Right lobe of liver (tissue), 4 donors: ENCODE measurements around the gene WDR27.

Experiments used
- POLR2A ChIP-seq: fragments of 450-650 bp; IDR thresholded peaks from one replicate; pipeline ENCODE4 v1.6.1; 2017; ENCODE audit warnings: antibody characterized with exemption, mild to moderate bottlenecking
- TF ChIP-seq, protein P1 (sequence below), 4 donors: fragments of 200-600 bp in 3 of 4; fragments of 450-650 bp in 1 of 4; IDR thresholded peaks; one replicate each; pipeline versions ENCODE4 v1.5.1 to v1.8.0; 2016 to 2022; ENCODE audit warnings: antibody characterized with exemption in 4 of 4, mild to moderate bottlenecking in 2 of 4
- donor health status: DM: no; HTN: no; CAD: no.
- donor health status: DM: no; HTN: no; CAD: no.
- donor health status: DM: no; HTN: yes; CAD: no.

DNA sequence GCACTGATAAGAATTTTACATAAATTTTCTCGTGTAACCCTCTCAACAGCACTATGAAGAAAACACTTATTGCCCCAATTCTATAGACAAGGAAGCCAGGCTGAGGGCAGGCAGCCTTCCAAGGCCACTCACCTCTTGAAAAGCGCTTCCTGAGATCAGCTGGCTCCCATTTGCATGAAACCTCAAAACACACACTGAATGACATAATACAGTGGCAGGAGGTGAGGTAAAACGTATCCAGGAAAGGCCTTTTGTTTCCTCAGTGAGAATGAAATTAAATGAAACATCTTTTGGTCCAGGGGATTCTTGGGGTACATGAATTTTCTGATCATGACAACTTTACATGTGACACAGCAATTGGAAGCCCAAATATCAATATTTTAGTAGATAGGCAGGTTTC, 112.5 kb downstream of the WDR27 start:
- TF ChIP-seq, protein P1, sequence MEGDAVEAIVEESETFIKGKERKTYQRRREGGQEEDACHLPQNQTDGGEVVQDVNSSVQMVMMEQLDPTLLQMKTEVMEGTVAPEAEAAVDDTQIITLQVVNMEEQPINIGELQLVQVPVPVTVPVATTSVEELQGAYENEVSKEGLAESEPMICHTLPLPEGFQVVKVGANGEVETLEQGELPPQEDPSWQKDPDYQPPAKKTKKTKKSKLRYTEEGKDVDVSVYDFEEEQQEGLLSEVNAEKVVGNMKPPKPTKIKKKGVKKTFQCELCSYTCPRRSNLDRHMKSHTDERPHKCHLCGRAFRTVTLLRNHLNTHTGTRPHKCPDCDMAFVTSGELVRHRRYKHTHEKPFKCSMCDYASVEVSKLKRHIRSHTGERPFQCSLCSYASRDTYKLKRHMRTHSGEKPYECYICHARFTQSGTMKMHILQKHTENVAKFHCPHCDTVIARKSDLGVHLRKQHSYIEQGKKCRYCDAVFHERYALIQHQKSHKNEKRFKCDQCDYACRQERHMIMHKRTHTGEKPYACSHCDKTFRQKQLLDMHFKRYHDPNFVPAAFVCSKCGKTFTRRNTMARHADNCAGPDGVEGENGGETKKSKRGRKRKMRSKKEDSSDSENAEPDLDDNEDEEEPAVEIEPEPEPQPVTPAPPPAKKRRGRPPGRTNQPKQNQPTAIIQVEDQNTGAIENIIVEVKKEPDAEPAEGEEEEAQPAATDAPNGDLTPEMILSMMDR (IDR thresholded peaks at IDR 0.05): no peak
- TF ChIP-seq POLR2A: no peak
